Sigmoid colon (tissue), 4 donors: ENCODE results near the gene PCBP1.

Experiments used
- EP300 ChIP-seq, 4 donors: sonication (generic); formaldehyde crosslinking; IDR thresholded peaks; one replicate each; pipeline ENCODE4 v1.6.1; 2017; ENCODE audit warnings: antibody characterized with exemption in 4 of 4
- POLR2A ChIP-seq, 2 donors: fragments of 450-650 bp; IDR thresholded peaks; one replicate each; pipeline ENCODE4 v1.6.1; 2016; ENCODE audit warnings: antibody characterized with exemption in 2 of 2, mild to moderate bottlenecking in 2 of 2, moderate library complexity in 2 of 2
- POLR2AphosphoS5 ChIP-seq, 4 donors: sonication (generic); formaldehyde crosslinking; IDR thresholded peaks; one replicate each; pipeline ENCODE4 v1.6.1; 2017; ENCODE audit warnings: antibody characterized with exemption in 4 of 4
- TF ChIP-seq, protein P1 (sequence below), 4 experiments: fragments of 450-650 bp in 3 of 4; fragments of 200-600 bp in 1 of 4; IDR thresholded peaks; one replicate each; pipeline ENCODE4 v1.5.1; 2016 to 2019; ENCODE audit warnings: antibody characterized with exemption in 4 of 4, mild to moderate bottlenecking in 3 of 4, moderate library complexity in 2 of 4

DNA sequence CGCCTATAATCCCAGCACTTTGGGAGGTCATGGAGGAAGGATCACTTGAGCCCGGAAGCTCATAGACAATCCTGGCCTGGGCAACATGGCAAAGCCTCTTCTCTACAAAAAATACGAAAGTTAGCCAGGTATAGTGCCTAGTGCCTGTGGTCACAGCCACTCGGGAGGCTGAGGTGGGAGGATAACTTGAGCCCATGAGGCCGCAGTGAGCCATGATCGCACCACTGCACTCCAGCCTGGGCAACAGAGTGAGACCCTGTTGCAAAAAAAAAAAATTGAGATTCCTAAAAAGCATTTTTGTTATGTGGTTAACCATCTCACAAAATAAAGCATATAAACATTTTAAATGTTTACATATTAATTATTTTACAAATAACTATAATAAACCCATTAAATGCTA is 13.9 kb downstream of the PCBP1 start:
- TF ChIP-seq, protein P1, sequence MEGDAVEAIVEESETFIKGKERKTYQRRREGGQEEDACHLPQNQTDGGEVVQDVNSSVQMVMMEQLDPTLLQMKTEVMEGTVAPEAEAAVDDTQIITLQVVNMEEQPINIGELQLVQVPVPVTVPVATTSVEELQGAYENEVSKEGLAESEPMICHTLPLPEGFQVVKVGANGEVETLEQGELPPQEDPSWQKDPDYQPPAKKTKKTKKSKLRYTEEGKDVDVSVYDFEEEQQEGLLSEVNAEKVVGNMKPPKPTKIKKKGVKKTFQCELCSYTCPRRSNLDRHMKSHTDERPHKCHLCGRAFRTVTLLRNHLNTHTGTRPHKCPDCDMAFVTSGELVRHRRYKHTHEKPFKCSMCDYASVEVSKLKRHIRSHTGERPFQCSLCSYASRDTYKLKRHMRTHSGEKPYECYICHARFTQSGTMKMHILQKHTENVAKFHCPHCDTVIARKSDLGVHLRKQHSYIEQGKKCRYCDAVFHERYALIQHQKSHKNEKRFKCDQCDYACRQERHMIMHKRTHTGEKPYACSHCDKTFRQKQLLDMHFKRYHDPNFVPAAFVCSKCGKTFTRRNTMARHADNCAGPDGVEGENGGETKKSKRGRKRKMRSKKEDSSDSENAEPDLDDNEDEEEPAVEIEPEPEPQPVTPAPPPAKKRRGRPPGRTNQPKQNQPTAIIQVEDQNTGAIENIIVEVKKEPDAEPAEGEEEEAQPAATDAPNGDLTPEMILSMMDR (IDR thresholded peaks at IDR 0.05): no peak
- no peak for TF ChIP-seq POLR2A (IDR thresholded peaks at IDR 0.05)
- TF ChIP-seq POLR2AphosphoS5 (IDR thresholded peaks at IDR 0.05): no peak
- TF ChIP-seq EP300 (IDR thresholded peaks at IDR 0.05): no peak
